ENCODE data around the gene MAN1C1. TPM values are rescaled to one million over a fixed set of nuclear protein-coding genes. Genes with fewer than 3 reads are reported as not detected.

The MAN1C1 gene
- total and polyA plus RNA-seq, 7 donors, result 0.69 to 32.1 (median 12.8) TPM

DNA sequence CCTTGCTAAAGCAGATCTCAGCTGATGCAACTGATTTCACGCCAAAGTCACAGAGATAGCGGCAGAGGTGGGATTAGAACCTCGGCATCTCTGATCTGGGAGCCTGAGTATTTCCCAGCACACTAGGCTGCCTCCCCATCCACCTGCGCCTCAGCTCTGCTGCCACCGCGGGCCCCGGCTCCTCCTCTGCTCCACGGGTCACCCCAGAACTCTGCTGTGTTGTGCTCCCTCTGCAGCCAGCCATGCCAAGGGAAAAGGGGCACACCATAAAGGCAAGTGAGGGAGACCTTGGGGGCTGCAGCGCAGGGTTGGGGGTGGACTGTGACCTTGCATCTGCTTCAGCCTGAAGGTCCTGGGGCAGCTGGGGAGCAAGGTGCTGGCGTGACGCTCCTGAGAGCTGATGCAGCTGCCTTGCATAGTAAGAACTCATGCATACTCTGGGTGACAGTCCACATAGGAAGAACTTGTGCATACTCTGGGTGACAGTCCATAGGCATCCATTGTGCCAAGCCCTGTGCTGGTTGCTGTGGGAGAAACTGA is 68.7 kb downstream of the MAN1C1 start:
- TF ChIP-seq CTCF (IDR thresholded peaks at IDR 0.05), result no peak
- no peak for TF ChIP-seq POLR2AphosphoS5 (IDR thresholded peaks at IDR 0.05)
- no peak for TF ChIP-seq EP300 (IDR thresholded peaks at IDR 0.05)
- no peak for TF ChIP-seq POLR2A (IDR thresholded peaks at IDR 0.05)
- no peak overlapping the region for H3K27ac ChIP-seq
- intact Hi-C loops (cut with DNase I), result no loop called here
- H3K27me3 ChIP-seq, result no peaks in the 10 kb centered on the region
- DNase-seq, result no peak
- no peak overlapping the region for H3K4me3 ChIP-seq
- 92 to 95% methylated on average over 11 of the region's 11 CpGs for WGBS, 2 donors
- H3K4me1 ChIP-seq, result peaks cover 0 to 27% (median 20%) of the 10 kb centered on the region in 4 donors
- no peaks in the 10 kb centered on the region for H3K36me3 ChIP-seq
- no peaks in the 10 kb centered on the region for H3K9me3 ChIP-seq

DNA sequence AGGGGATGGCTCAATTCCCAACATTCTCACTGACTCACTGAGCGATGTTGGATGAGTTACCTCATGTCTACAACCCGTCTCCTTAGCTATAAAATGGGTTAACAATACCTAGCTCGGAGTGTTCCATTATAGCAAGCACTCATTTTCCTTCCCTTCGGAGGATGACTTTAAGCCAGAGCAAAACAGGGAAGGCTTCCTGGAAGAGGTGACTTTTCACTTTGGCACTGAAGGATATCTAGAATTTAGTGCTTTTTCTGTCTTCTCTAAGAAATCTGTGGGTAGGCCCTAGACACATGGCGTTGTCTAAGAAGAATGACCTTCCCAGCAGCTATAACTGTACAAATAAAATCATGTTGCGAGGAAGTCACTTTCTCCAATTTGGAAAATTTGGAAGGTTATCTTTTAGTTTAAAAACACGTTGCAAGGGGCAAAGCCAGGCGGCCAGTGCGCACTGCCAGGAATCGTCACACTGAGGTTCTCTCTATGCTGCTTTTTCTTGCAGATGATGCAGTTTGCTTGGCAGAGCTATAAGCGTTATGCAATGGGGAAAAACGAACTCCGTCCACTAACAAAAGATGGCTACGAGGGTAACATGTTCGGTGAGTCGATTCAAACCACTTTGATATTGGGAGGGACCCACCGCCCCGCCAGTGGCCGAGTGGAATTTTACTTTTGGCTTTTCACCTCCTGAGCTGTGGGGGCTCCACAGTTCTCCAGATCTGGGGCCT is 69.5 kb downstream of the MAN1C1 start:
- DNase-seq, result no peak
- no peak overlapping the region for H3K4me3 ChIP-seq
- TF ChIP-seq EP300 (IDR thresholded peaks at IDR 0.05), result no peak
- no peak for TF ChIP-seq POLR2AphosphoS5 (IDR thresholded peaks at IDR 0.05)
- TF ChIP-seq POLR2A (IDR thresholded peaks at IDR 0.05), result no peak
- no peak for TF ChIP-seq CTCF (IDR thresholded peaks at IDR 0.05)
- peaks cover 0 to 27% (median 20%) of the 10 kb centered on the region in 4 donors for H3K4me1 ChIP-seq
- H3K36me3 ChIP-seq, result no peaks in the 10 kb centered on the region
- H3K27ac ChIP-seq, result no peak overlapping the region
- intact Hi-C loops (cut with DNase I), result no loop called here
- 91 to 96% methylated on average over 19 of the region's 19 CpGs for WGBS, 2 donors
- no peaks in the 10 kb centered on the region for H3K27me3 ChIP-seq
- H3K9me3 ChIP-seq, result no peaks in the 10 kb centered on the region

- peaks cover 0 to 27% (median 20%) of the 10 kb centered on the region in 4 donors for H3K4me1 ChIP-seq
- TF ChIP-seq POLR2AphosphoS5 (IDR thresholded peaks at IDR 0.05) (no peak), EP300 (IDR thresholded peaks at IDR 0.05) (no peak), CTCF (IDR thresholded peaks at IDR 0.05) (no peak), POLR2A (IDR thresholded peaks at IDR 0.05) (no peak)
- no peak overlapping the region for H3K4me3 ChIP-seq
- H3K9me3 ChIP-seq, result no peaks in the 10 kb centered on the region
- 72 to 83% methylated on average over 6 of the region's 6 CpGs for WGBS, 2 donors
- DNase-seq, result no peak
- no peaks in the 10 kb centered on the region for H3K36me3 ChIP-seq
- no peaks in the 10 kb centered on the region for H3K27me3 ChIP-seq
- peak overlapping the region in 1 of 4 donors; percentile 60 for H3K27ac ChIP-seq
- intact Hi-C loops (cut with DNase I), result no loop called here
Observed at GRCh38 chr1:25687221-25688017, 70.8 kb downstream of the MAN1C1 start.

GRCh38 chr1:25688390-25689119 is 72.0 kb downstream of the MAN1C1 start:
- no peaks in the 10 kb centered on the region for H3K36me3 ChIP-seq
- WGBS, 2 donors, result 19 to 62% methylated on average over 9 of the region's 9 CpGs
- no peak for DNase-seq
- TF ChIP-seq CTCF (IDR thresholded peaks at IDR 0.05), result no peak
- TF ChIP-seq EP300 (IDR thresholded peaks at IDR 0.05), result no peak
- no peak for TF ChIP-seq POLR2A (IDR thresholded peaks at IDR 0.05)
- no peak for TF ChIP-seq POLR2AphosphoS5 (IDR thresholded peaks at IDR 0.05)
- no peaks in the 10 kb centered on the region for H3K9me3 ChIP-seq
- no peak overlapping the region for H3K4me3 ChIP-seq
- H3K27ac ChIP-seq, result peak overlapping the region in 3 of 4 donors; percentile 53 to 60 (median 54)
- peaks cover 0 to 28% (median 22%) of the 10 kb centered on the region in 4 donors for H3K4me1 ChIP-seq
- no peaks in the 10 kb centered on the region for H3K27me3 ChIP-seq
- intact Hi-C loops (cut with DNase I), result no loop called here

Measured in sigmoid colon (tissue), 7 donors.